Duodenal mucosa (tissue), 2 donors: ENCODE measurements around the gene ATL2.
"Not testable (repeated sequence)": the region's sequence is repeated elsewhere in the genome, so short reads cannot be mapped to it uniquely, and the experiment has no call there.

Source experiments
- H3K27ac ChIP-seq: one replicate; pipeline ENCODE4 v1.7.0; 2013; ENCODE audit warnings: low read depth, low read length
- H3K27me3 ChIP-seq, 2 donors: one replicate each; pipeline ENCODE4 v1.7.0; 2013; ENCODE audit warnings: low read length in 2 of 2, control low read depth in 1 of 2; ENCODE audit not compliant: insufficient read depth in 2 of 2, control insufficient read depth in 1 of 2
- H3K36me3 ChIP-seq, 2 donors: one replicate each; pipeline ENCODE4 v1.7.0; 2013; ENCODE audit warnings: low read length in 2 of 2, control low read depth in 1 of 2; ENCODE audit not compliant: insufficient read depth in 2 of 2, control insufficient read depth in 1 of 2
- H3K4me1 ChIP-seq, 2 donors: one replicate each; pipeline ENCODE4 v1.7.0; 2013; ENCODE audit warnings: low read length in 2 of 2, control low read depth in 1 of 2; ENCODE audit not compliant: insufficient read depth in 2 of 2, control insufficient read depth in 1 of 2
- H3K4me3 ChIP-seq, 2 donors: one replicate each; pipeline ENCODE4 v1.7.0; 2013; ENCODE audit warnings: low read length in 2 of 2, low read depth in 1 of 2
- H3K9ac ChIP-seq, 2 donors: one replicate each; pipeline ENCODE4 v1.7.0; 2013; ENCODE audit warnings: low read length in 2 of 2, low read depth in 1 of 2
- H3K9me3 ChIP-seq, 2 donors: one replicate each; pipeline ENCODE4 v1.7.0; 2013; ENCODE audit warnings: low read length in 2 of 2, control low read depth in 1 of 2; ENCODE audit not compliant: control insufficient read depth in 1 of 2

The ATL2 gene

GRCh38 chr2:38412235-38412871 is 35.3 kb upstream of the ATL2 start:
- not testable (repeated sequence) for H3K4me3 ChIP-seq, H3K27ac ChIP-seq, H3K36me3 ChIP-seq, H3K9ac ChIP-seq, H3K27me3 ChIP-seq
- Histone ChIP-seq H3K9me3 (peaks cover 4 to 11% of the 10 kb centered on the region in 2 donors), H3K4me1 (peaks cover 12 to 13% of the 10 kb centered on the region in 2 donors)

- no peak overlapping the region for H3K27ac ChIP-seq
- H3K9me3 ChIP-seq: peaks cover 4 to 11% of the 10 kb centered on the region in 2 donors
- H3K36me3 ChIP-seq: no peaks in the 10 kb centered on the region
- H3K4me1 ChIP-seq: peaks cover 23 to 24% of the 10 kb centered on the region in 2 donors
- H3K9ac ChIP-seq: no peak overlapping the region
- no peak overlapping the region for H3K4me3 ChIP-seq
- H3K27me3 ChIP-seq: no peaks in the 10 kb centered on the region
Measured at GRCh38 chr2:38409156-38410102, 32.4 kb upstream of the ATL2 start.

GRCh38 chr2:38407111-38407682 is 30.1 kb upstream of the ATL2 start:
- H3K27ac ChIP-seq: peak overlapping the region; percentile 65
- peaks cover 3% of the 10 kb centered on the region in 2 donors for H3K9me3 ChIP-seq
- H3K4me3 ChIP-seq: peak overlapping the region in 1 of 2 donors; percentile 16
- no peak overlapping the region for H3K9ac ChIP-seq
- peaks cover 23 to 24% of the 10 kb centered on the region in 2 donors for H3K4me1 ChIP-seq
- H3K36me3 ChIP-seq: no peaks in the 10 kb centered on the region
- H3K27me3 ChIP-seq: no peaks in the 10 kb centered on the region

GRCh38 chr2:38406597-38407110 is 29.6 kb upstream of the ATL2 start:
- Histone ChIP-seq H3K36me3 (no peaks in the 10 kb centered on the region), H3K4me1 (peaks cover 23 to 24% of the 10 kb centered on the region in 2 donors), H3K4me3 (peak overlapping the region in 1 of 2 donors; percentile 16), H3K9ac (no peak overlapping the region), H3K9me3 (no peaks in the 10 kb centered on the region), H3K27me3 (no peaks in the 10 kb centered on the region), H3K27ac (peak overlapping the region; percentile 65)

GRCh38 chr2:38405917-38406596 is 29.0 kb upstream of the ATL2 start:
- no peaks in the 10 kb centered on the region for H3K36me3 ChIP-seq
- no peaks in the 10 kb centered on the region for H3K27me3 ChIP-seq
- no peak overlapping the region for H3K27ac ChIP-seq
- H3K9me3 ChIP-seq: no peaks in the 10 kb centered on the region
- H3K9ac ChIP-seq: no peak overlapping the region
- peak overlapping the region in 1 of 2 donors; percentile 16 for H3K4me3 ChIP-seq
- peaks cover 23 to 24% of the 10 kb centered on the region in 2 donors for H3K4me1 ChIP-seq

- Histone ChIP-seq H3K27me3 (no peaks in the 10 kb centered on the region), H3K9me3 (no peaks in the 10 kb centered on the region), H3K4me1 (no peaks in the 10 kb centered on the region), H3K4me3 (no peak overlapping the region), H3K27ac (no peak overlapping the region), H3K36me3 (no peaks in the 10 kb centered on the region), H3K9ac (no peak overlapping the region)
Measured at GRCh38 chr2:38400513-38400912, 23.4 kb upstream of the ATL2 start.

GRCh38 chr2:38398739-38399138 is 21.7 kb upstream of the ATL2 start:
- no peaks in the 10 kb centered on the region for H3K9me3 ChIP-seq
- no peak overlapping the region for H3K9ac ChIP-seq
- H3K4me3 ChIP-seq: no peak overlapping the region
- H3K36me3 ChIP-seq: no peaks in the 10 kb centered on the region
- no peaks in the 10 kb centered on the region for H3K27me3 ChIP-seq
- H3K27ac ChIP-seq: no peak overlapping the region
- H3K4me1 ChIP-seq: no peaks in the 10 kb centered on the region

- Histone ChIP-seq H3K36me3 (no peaks in the 10 kb centered on the region), H3K9ac (no peak overlapping the region), H3K27ac (no peak overlapping the region), H3K4me1 (no peaks in the 10 kb centered on the region), H3K9me3 (no peaks in the 10 kb centered on the region), H3K4me3 (no peak overlapping the region), H3K27me3 (no peaks in the 10 kb centered on the region)
Measured at GRCh38 chr2:38394903-38395341, 17.8 kb upstream of the ATL2 start.

GRCh38 chr2:38394041-38394440 is 17.0 kb upstream of the ATL2 start:
- Histone ChIP-seq H3K27me3 (no peaks in the 10 kb centered on the region), H3K4me1 (no peaks in the 10 kb centered on the region), H3K36me3 (no peaks in the 10 kb centered on the region), H3K9me3 (no peaks in the 10 kb centered on the region), H3K9ac (no peak overlapping the region), H3K4me3 (no peak overlapping the region), H3K27ac (no peak overlapping the region)
